Immature natural killer cell (primary cell): Measurements from ENCODE around the gene KIF16B. TPM values are rescaled to one million over a fixed set of nuclear protein-coding genes. Genes with fewer than 3 reads are reported as not detected.
"Not testable (repeated sequence)": the region's sequence is repeated elsewhere in the genome, so short reads cannot be mapped to it uniquely, and the experiment has no call there.

Source experiments
- DNase-seq, 3 donors: peaks; one replicate each; pipeline ENCODE4 v3.0.0; 2022; ENCODE audit warnings: mixed read lengths in 1 of 3
- H3K27ac Mint-ChIP-seq, 6 donors: one replicate each; pipeline ENCODE4 v1.8.0; 2020; ENCODE audit warnings: mixed read lengths in 6 of 6, mild to moderate bottlenecking in 5 of 6, inconsistent platforms in 4 of 6, moderate library complexity in 3 of 6
- H3K27me3 Mint-ChIP-seq, 3 donors: one replicate each; pipeline ENCODE4 v1.8.0; 2020 to 2021; ENCODE audit warnings: low read depth in 3 of 3, mild to moderate bottlenecking in 3 of 3, mixed read lengths in 3 of 3, moderate library complexity in 3 of 3, inconsistent platforms in 1 of 3
- H3K36me3 Mint-ChIP-seq, 3 donors: one replicate each; pipeline ENCODE4 v1.8.0; 2020; ENCODE audit warnings: mixed read lengths in 3 of 3, inconsistent platforms in 2 of 3, mild to moderate bottlenecking in 2 of 3
- H3K4me1 Mint-ChIP-seq, 2 donors: one replicate each; pipeline ENCODE4 v1.8.0; 2020; ENCODE audit warnings: inconsistent platforms in 2 of 2, mild to moderate bottlenecking in 2 of 2, mixed read lengths in 2 of 2, moderate library complexity in 1 of 2
- H3K4me3 Mint-ChIP-seq, 5 donors: one replicate each; pipeline ENCODE4 v1.8.0; 2020; ENCODE audit warnings: mild to moderate bottlenecking in 5 of 5, mixed read lengths in 5 of 5, inconsistent platforms in 3 of 5, moderate library complexity in 3 of 5
- H3K9me3 Mint-ChIP-seq, 6 donors: one replicate each; pipeline ENCODE4 v1.8.0; 2020; ENCODE audit warnings: mild to moderate bottlenecking in 6 of 6, mixed read lengths in 6 of 6, inconsistent platforms in 4 of 6, moderate library complexity in 3 of 6
- polyA plus RNA-seq, 3 donors: library from polyadenylated mRNA; unstranded; fragments of 300-500 nt; fragmentation: Illumina TruSeq; gene quantifications; one replicate each; pipeline ENCODE4 v1.2.3, GENCODE V29; 2021

Gene KIF16B
- polyA plus RNA-seq, 3 donors from 2014 or later, result 0.59 to 5.4 (median 1.1) TPM

GRCh38 chr20:16607364-16608276 is 34.4 kb upstream of the KIF16B start:
- Mint-ChIP-seq H3K4me3 (no peak overlapping the region), H3K36me3 (no peaks in the 10 kb centered on the region), H3K9me3 (peaks cover 0 to 2% (median 0%) of the 10 kb centered on the region in 6 donors), H3K4me1 (no peaks in the 10 kb centered on the region), H3K27me3 (peaks cover 2 to 7% (median 3%) of the 10 kb centered on the region in 3 donors), H3K27ac (no peak overlapping the region)
- no peak for DNase-seq

- no peak for DNase-seq
- H3K4me3 Mint-ChIP-seq, result no peak overlapping the region
- H3K9me3 Mint-ChIP-seq, result peaks cover 0 to 2% (median 0%) of the 10 kb centered on the region in 6 donors
- H3K36me3 Mint-ChIP-seq, result no peaks in the 10 kb centered on the region
- no peak overlapping the region for H3K27ac Mint-ChIP-seq
- H3K4me1 Mint-ChIP-seq, result no peaks in the 10 kb centered on the region
- H3K27me3 Mint-ChIP-seq, result peaks cover 2 to 7% (median 3%) of the 10 kb centered on the region in 3 donors
These were observed 33.3 kb upstream of the KIF16B start for GRCh38 chr20:16606468-16607070.

- Mint-ChIP-seq H3K27me3 (peaks cover 0 to 4% (median 3%) of the 10 kb centered on the region in 3 donors), H3K9me3 (peaks cover 0 to 2% (median 0%) of the 10 kb centered on the region in 6 donors), H3K4me3 (no peak overlapping the region), H3K4me1 (no peaks in the 10 kb centered on the region), H3K36me3 (no peaks in the 10 kb centered on the region), H3K27ac (no peak overlapping the region)
- DNase-seq, result no peak
These were observed 27.8 kb upstream of the KIF16B start for GRCh38 chr20:16601047-16601446.

GRCh38 chr20:16599257-16599656 is 26.0 kb upstream of the KIF16B start:
- Mint-ChIP-seq H3K4me3 (no peak overlapping the region), H3K36me3 (no peaks in the 10 kb centered on the region), H3K27ac (no peak overlapping the region), H3K4me1 (no peaks in the 10 kb centered on the region), H3K9me3 (peaks cover 0 to 2% (median 0%) of the 10 kb centered on the region in 6 donors), H3K27me3 (peaks cover 0 to 5% (median 3%) of the 10 kb centered on the region in 3 donors)
- no peak for DNase-seq

- Mint-ChIP-seq H3K36me3 (no peaks in the 10 kb centered on the region), H3K27ac (no peak overlapping the region), H3K9me3 (peaks cover 0 to 2% (median 0%) of the 10 kb centered on the region in 6 donors), H3K4me3 (no peak overlapping the region), H3K27me3 (peaks cover 2 to 8% (median 5%) of the 10 kb centered on the region in 3 donors), H3K4me1 (no peaks in the 10 kb centered on the region)
- DNase-seq, result no peak
These were observed 23.7 kb upstream of the KIF16B start for GRCh38 chr20:16596991-16597390.

- H3K27ac Mint-ChIP-seq, H3K9me3 Mint-ChIP-seq, H3K27me3 Mint-ChIP-seq, H3K36me3 Mint-ChIP-seq, H3K4me3 Mint-ChIP-seq, DNase-seq, H3K4me1 Mint-ChIP-seq: not testable (repeated sequence)
These were observed 23.2 kb upstream of the KIF16B start for GRCh38 chr20:16596404-16596803.

- H3K9me3 Mint-ChIP-seq, result no peaks in the 10 kb centered on the region
- no peak overlapping the region for H3K27ac Mint-ChIP-seq
- no peaks in the 10 kb centered on the region for H3K36me3 Mint-ChIP-seq
- H3K27me3 Mint-ChIP-seq, result peaks cover 3 to 8% (median 5%) of the 10 kb centered on the region in 3 donors
- no peak for DNase-seq
- H3K4me1 Mint-ChIP-seq, result no peaks in the 10 kb centered on the region
- H3K4me3 Mint-ChIP-seq, result no peak overlapping the region
These were observed 22.1 kb upstream of the KIF16B start for GRCh38 chr20:16595376-16595775.

GRCh38 chr20:16590041-16590633 is 16.9 kb upstream of the KIF16B start:
- no peaks in the 10 kb centered on the region for H3K4me1 Mint-ChIP-seq
- H3K27me3 Mint-ChIP-seq, result peaks cover 3 to 4% (median 3%) of the 10 kb centered on the region in 3 donors
- no peak overlapping the region for H3K27ac Mint-ChIP-seq
- DNase-seq, result no peak
- peaks cover 0 to 2% (median 0%) of the 10 kb centered on the region in 6 donors for H3K9me3 Mint-ChIP-seq
- no peaks in the 10 kb centered on the region for H3K36me3 Mint-ChIP-seq
- H3K4me3 Mint-ChIP-seq, result no peak overlapping the region

- Mint-ChIP-seq H3K27ac (no peak overlapping the region), H3K4me1 (no peaks in the 10 kb centered on the region), H3K27me3 (peaks cover 3 to 4% (median 3%) of the 10 kb centered on the region in 3 donors), H3K9me3 (peaks cover 0 to 2% (median 0%) of the 10 kb centered on the region in 6 donors), H3K4me3 (no peak overlapping the region), H3K36me3 (no peaks in the 10 kb centered on the region)
- no peak for DNase-seq
These were observed 16.4 kb upstream of the KIF16B start for GRCh38 chr20:16589623-16590022.

- no peaks in the 10 kb centered on the region for H3K36me3 Mint-ChIP-seq
- no peaks in the 10 kb centered on the region for H3K4me1 Mint-ChIP-seq
- no peak for DNase-seq
- H3K4me3 Mint-ChIP-seq, result no peak overlapping the region
- H3K9me3 Mint-ChIP-seq, result peaks cover 0 to 2% (median 0%) of the 10 kb centered on the region in 6 donors
- H3K27ac Mint-ChIP-seq, result no peak overlapping the region
- peaks cover 0 to 3% (median 2%) of the 10 kb centered on the region in 3 donors for H3K27me3 Mint-ChIP-seq
These were observed 15.0 kb upstream of the KIF16B start for GRCh38 chr20:16588241-16588640.

- no peak overlapping the region for H3K4me3 Mint-ChIP-seq
- H3K4me1 Mint-ChIP-seq, result no peaks in the 10 kb centered on the region
- H3K27me3 Mint-ChIP-seq, result peaks cover 0 to 2% (median 0%) of the 10 kb centered on the region in 3 donors
- no peaks in the 10 kb centered on the region for H3K36me3 Mint-ChIP-seq
- no peak overlapping the region for H3K27ac Mint-ChIP-seq
- H3K9me3 Mint-ChIP-seq, result peaks cover 0 to 2% (median 0%) of the 10 kb centered on the region in 6 donors
- no peak for DNase-seq
These were observed 13.8 kb upstream of the KIF16B start for GRCh38 chr20:16587066-16587465.

GRCh38 chr20:16583474-16583873 is 10.2 kb upstream of the KIF16B start:
- Mint-ChIP-seq H3K27ac (no peak overlapping the region), H3K4me1 (no peaks in the 10 kb centered on the region), H3K27me3 (peaks cover 0 to 4% (median 2%) of the 10 kb centered on the region in 3 donors), H3K4me3 (no peak overlapping the region), H3K36me3 (no peaks in the 10 kb centered on the region), H3K9me3 (peaks cover 0 to 2% (median 0%) of the 10 kb centered on the region in 6 donors)
- no peak for DNase-seq

GRCh38 chr20:16581241-16581640 is 8.0 kb upstream of the KIF16B start:
- Mint-ChIP-seq H3K4me1 (no peaks in the 10 kb centered on the region), H3K27me3 (peaks cover 0 to 4% (median 2%) of the 10 kb centered on the region in 3 donors), H3K9me3 (no peaks in the 10 kb centered on the region), H3K36me3 (no peaks in the 10 kb centered on the region), H3K4me3 (no peak overlapping the region), H3K27ac (no peak overlapping the region)
- DNase-seq, result no peak

GRCh38 chr20:16580620-16581019 is 7.4 kb upstream of the KIF16B start:
- Mint-ChIP-seq H3K36me3 (no peaks in the 10 kb centered on the region), H3K4me3 (no peak overlapping the region), H3K27me3 (peaks cover 0 to 4% (median 2%) of the 10 kb centered on the region in 3 donors), H3K9me3 (no peaks in the 10 kb centered on the region), H3K4me1 (peaks cover 0 to under 1% of the 10 kb centered on the region in 2 donors), H3K27ac (no peak overlapping the region)
- DNase-seq, result no peak
